Uterus (tissue), 2 donors: Measurements from ENCODE around the gene IER3.

Experiments used
- CTCF ChIP-seq, 4 experiments: fragments of 200-600 bp in 2 of 4; fragments of 450-650 bp in 2 of 4; sonication (generic) in 2 of 4; IDR thresholded peaks; one replicate each; pipeline ENCODE4 v1.5.1; 2016 to 2019; ENCODE audit warnings: antibody characterized with exemption in 4 of 4, mild to moderate bottlenecking in 2 of 4, moderate library complexity in 1 of 4
- POLR2A ChIP-seq, 2 donors: fragments of 450-650 bp; IDR thresholded peaks; one replicate each; pipeline ENCODE4 v1.6.1; 2016; ENCODE audit warnings: antibody characterized with exemption in 2 of 2, mild to moderate bottlenecking in 1 of 2, moderate library complexity in 1 of 2

GRCh38 chr6:30717129-30717844, 27.1 kb downstream of the IER3 start, which contains the start of gene MDC1:
- peak; percentile 83 to 88 for TF ChIP-seq POLR2A (IDR thresholded peaks at IDR 0.05)
- peak; percentile 21 to 63 (median 38) for TF ChIP-seq CTCF (IDR thresholded peaks at IDR 0.05)
